RWPE1 (cell line): ENCODE results near the gene FAAP20.
A peak's percentile ranks its signal among the peaks of the same experiment; 100 is the strongest.

Experiments used
- CTCF ChIA-PET: fragments of 350-600 bp; sonication (Branson Sonifier 250); formaldehyde crosslinking; extraction: SDS; loops from one replicate; lab custom pipeline; 2021; lab: Yijun Ruan, JAX
- POLR2A ChIA-PET: fragments of 400-600 bp; formaldehyde crosslinking; extraction: SDS; loops from one replicate; lab custom pipeline; 2020; ENCODE audit warnings: antibody characterized with exemption; ENCODE audit not compliant: low non-redundant PET; lab: Yijun Ruan, JAX
- DNase-seq: peaks from one replicate; pipeline ENCODE4 v3.0.0; 2012; ENCODE audit warnings: low spot score
- H3K27ac ChIP-seq: fragments of 450-650 bp; 2 replicates; pipeline ENCODE4 v1.5.1; 2017
- CTCF ChIP-seq: fragments of 450-650 bp; conservative IDR thresholded peaks from 2 replicates; pipeline ENCODE4 v1.5.1; 2017; ENCODE audit warnings: low read depth, mild to moderate bottlenecking

The FAAP20 gene

GRCh38 chr1:2181271-2181670 lies 13.3 kb downstream of the FAAP20 start:
- TF ChIP-seq CTCF, result no peak
- H3K27ac ChIP-seq, result no peak overlapping the region
- ChIA-PET POLR2A (no interaction called here), CTCF (no interaction called here)
- no peak for DNase-seq

- no peak overlapping the region for H3K27ac ChIP-seq
- TF ChIP-seq CTCF, result no peak
- ChIA-PET POLR2A (no interaction called here), CTCF (no interaction called here)
- DNase-seq, result no peak
Measured at GRCh38 chr1:2180297-2181245, 14.0 kb downstream of the FAAP20 start.

- H3K27ac ChIP-seq, result peak overlapping the region; percentile 24; the same call in 1 of the 2 replicates
- CTCF ChIA-PET, result no interaction called here
- no peak for TF ChIP-seq CTCF
- DNase-seq, result no peak
- POLR2A ChIA-PET, result no interaction called here
Measured at GRCh38 chr1:2179283-2180013, 15.1 kb downstream of the FAAP20 start.

GRCh38 chr1:2178875-2179274 lies 15.7 kb downstream of the FAAP20 start:
- no peak for TF ChIP-seq CTCF
- DNase-seq, result no peak
- CTCF ChIA-PET, result no interaction called here
- H3K27ac ChIP-seq, result peak overlapping the region; percentile 24; the same call in 1 of the 2 replicates
- POLR2A ChIA-PET, result no interaction called here

GRCh38 chr1:2177946-2178538 lies 16.5 kb downstream of the FAAP20 start:
- POLR2A ChIA-PET, result no interaction called here
- CTCF ChIA-PET, result no interaction called here
- no peak for TF ChIP-seq CTCF
- DNase-seq, result no peak
- no peak overlapping the region for H3K27ac ChIP-seq

GRCh38 chr1:2177541-2177940 lies 17.0 kb downstream of the FAAP20 start:
- no peak for TF ChIP-seq CTCF
- no peak for DNase-seq
- ChIA-PET POLR2A (no interaction called here), CTCF (no interaction called here)
- no peak overlapping the region for H3K27ac ChIP-seq
